ENCODE results near the gene CD109.

- TF ChIP-seq FOS (IDR thresholded peaks at IDR 0.05; ENCODE audit: low read depth, low read length) (no peak), CTCF (conservative IDR thresholded peaks at IDR 0.05; ENCODE audit: low read depth, low read length) (no peak), SMC3 (IDR thresholded peaks at IDR 0.05; ENCODE audit: low read depth, low read length) (no peak), MAZ (IDR thresholded peaks at IDR 0.05; ENCODE audit: borderline replicate concordance, low read depth, low read length) (no peak)
Observed at GRCh38 chr6:73656531-73657145, 39.4 kb upstream of the CD109 start.

Measured in IMR-90 (cell line).